Keratinocyte (primary cell): ENCODE measurements around the gene ETV1. TPM values are rescaled to one million over a fixed set of nuclear protein-coding genes. Genes with fewer than 3 reads are reported as not detected.

Experiments
- DNase-seq: peaks from one replicate; pipeline ENCODE4 v3.0.0-alpha.2; 2011; ENCODE audit warnings: low read depth, missing footprints, low spot score
- FAIRE-seq: peaks from 2 replicates; lab custom pipeline; 2011; peaks lifted over from hg19 to GRCh38; lab: Jason Lieb, UNC
- H2AFZ ChIP-seq: 2 replicates; pipeline ENCODE4 v1.6.0; 2012; ENCODE audit warnings: low read length, control low read depth, inconsistent platforms; ENCODE audit not compliant: control insufficient read depth
- H3K27ac ChIP-seq: 2 replicates; pipeline ENCODE4 v1.5.1; 2011; ENCODE audit warnings: low read length; ENCODE audit not compliant: control insufficient read depth, insufficient read depth
- H3K27me3 ChIP-seq: 3 replicates; pipeline ENCODE4 v1.6.0; 2011; ENCODE audit warnings: low read length; ENCODE audit not compliant: control insufficient read depth, insufficient read depth; ENCODE audit errors: extremely low read depth
- H3K36me3 ChIP-seq, 2 experiments: 2 replicates in 1 of 2; 3 replicates in 1 of 2; pipeline ENCODE4 v1.5.1; 2011; ENCODE audit warnings: low read length in 2 of 2, mild to moderate bottlenecking in 1 of 2; ENCODE audit not compliant: control insufficient read depth in 2 of 2, insufficient read depth in 2 of 2; ENCODE audit errors: extremely low read depth in 1 of 2
- H3K4me1 ChIP-seq: 3 replicates; pipeline ENCODE4 v1.5.1; 2011; ENCODE audit warnings: low read length; ENCODE audit not compliant: control insufficient read depth, insufficient read depth; ENCODE audit errors: extremely low read depth
- H3K4me2 ChIP-seq: 3 replicates; pipeline ENCODE4 v1.6.0; 2011; ENCODE audit warnings: low read depth, low read length; ENCODE audit not compliant: control insufficient read depth, insufficient read depth; ENCODE audit errors: extremely low read depth
- H3K4me3 ChIP-seq, 3 experiments: fragments of 200-600 bp in 1 of 3; sonication (generic) in 1 of 3; 2 replicates in 2 of 3; 3 replicates in 1 of 3; pipeline ENCODE4 v1.5.1; 2011 to 2016; ENCODE audit warnings: low read length in 3 of 3, mild to moderate bottlenecking in 3 of 3, control low read depth in 2 of 3, inconsistent platforms in 1 of 3, low read depth in 1 of 3, mixed read lengths in 1 of 3, mixed run types in 1 of 3, moderate library complexity in 1 of 3; ENCODE audit not compliant: control insufficient read depth in 2 of 3, insufficient read depth in 2 of 3; ENCODE audit errors: extremely low read depth in 1 of 3
- H3K79me2 ChIP-seq: 2 replicates; pipeline ENCODE4 v1.6.0; 2012; ENCODE audit warnings: low read length; ENCODE audit not compliant: control insufficient read depth, insufficient read depth
- H3K9ac ChIP-seq: 3 replicates; pipeline ENCODE4 v1.6.0; 2011; ENCODE audit warnings: low read length; ENCODE audit not compliant: control insufficient read depth, insufficient read depth; ENCODE audit errors: extremely low read depth
- H3K9me1 ChIP-seq: 3 replicates; pipeline ENCODE4 v1.6.0; 2011; ENCODE audit warnings: low read length; ENCODE audit not compliant: control insufficient read depth, insufficient read depth; ENCODE audit errors: extremely low read depth
- H3K9me3 ChIP-seq: 2 replicates; pipeline ENCODE4 v1.5.1; 2012; ENCODE audit warnings: low read depth, low read length; ENCODE audit not compliant: control insufficient read depth
- H4K20me1 ChIP-seq: 3 replicates; pipeline ENCODE4 v1.6.0; 2011; ENCODE audit warnings: low read length; ENCODE audit not compliant: control insufficient read depth, insufficient read depth; ENCODE audit errors: extremely low read depth
- EZH2 ChIP-seq: IDR thresholded peaks from one replicate; pipeline ENCODE4 v1.6.1; 2012; ENCODE audit warnings: inconsistent platforms, mild to moderate bottlenecking, low read length, moderate library complexity
- dilution Hi-C: fragments of 300-500 bp; cut with MboI; formaldehyde crosslinking; loops from one replicate; pipeline ENCODE4 v1.7.0; 2020; ENCODE audit warnings: low sequenced_read_pairs; ENCODE audit not compliant: extremely low pct_ligation_motif_present
- polyA plus RNA-seq, 5 experiments: library from polyadenylated mRNA; depleted of rRNA in 3 of 5; stranded (reverse) in 3 of 5; stranded (forward) in 1 of 5; unstranded in 1 of 5; fragments of >200 nt; gene quantifications; 1 replicate in 1 of 5; 2 replicates in 3 of 5; 3 replicates in 1 of 5; pipeline versions ENCODE4 v1.2.1 to v1.2.3, GENCODE V29; 2011 to 2012; ENCODE audit warnings: missing spikeins in 2 of 5, low read depth in 1 of 5, low replicate concordance in 1 of 5
- TF ChIP-seq, protein P1 (sequence below), 3 experiments: IDR thresholded peaks in 1 of 3; conservative IDR thresholded peaks in 1 of 3; optimal IDR thresholded peaks in 1 of 3; 2 replicates in 2 of 3; 3 replicates in 1 of 3; pipeline versions ENCODE3 to v1.5.1; 2011; ENCODE audit warnings: low read length in 3 of 3, mild to moderate bottlenecking in 3 of 3, moderate library complexity in 2 of 3, control low read depth in 1 of 3, inconsistent platforms in 1 of 3; ENCODE audit not compliant: insufficient read depth in 2 of 3; ENCODE audit errors: extremely low read depth in 1 of 3

ETV1 gene
- polyA plus RNA-seq, 1 donor (not counting 4 experiments of a cell fraction or from before 2014, with no cell fraction given): 5.0 TPM

DNA sequence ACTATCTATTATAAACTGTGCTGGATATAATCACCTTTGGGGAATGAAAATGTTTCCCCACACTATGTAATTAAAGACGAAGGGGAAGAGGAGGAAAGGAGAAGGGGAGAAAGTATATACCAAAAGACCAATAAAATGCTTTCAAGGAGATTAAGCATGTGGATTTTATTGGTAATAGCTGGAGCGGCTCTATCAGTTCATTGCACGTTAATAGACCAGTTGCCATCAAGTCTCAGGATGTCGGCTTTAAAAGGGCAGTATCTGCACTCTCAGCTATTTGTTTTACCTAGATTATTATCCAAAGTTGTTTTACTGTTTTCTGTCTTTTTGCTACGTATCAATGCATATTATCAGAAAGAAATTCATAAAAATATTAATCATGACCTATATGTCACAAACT, 9.0 kb downstream of the ETV1 start:
- Histone ChIP-seq H3K36me3 (no peaks in the 10 kb centered on the region), H3K4me2 (no peak overlapping the region), H3K27me3 (no peaks in the 10 kb centered on the region), H3K9me3 (no peaks in the 10 kb centered on the region), H3K9me1 (no peaks in the 10 kb centered on the region), H3K79me2 (no peaks in the 10 kb centered on the region), H3K27ac (no peak overlapping the region), H2AFZ (no peak overlapping the region), H3K4me3 (no peak overlapping the region), H3K4me1 (peaks cover 14% of the 10 kb centered on the region), H4K20me1 (no peaks in the 10 kb centered on the region), H3K9ac (no peak overlapping the region)
- dilution Hi-C loops: no loop called here
- no peak for TF ChIP-seq EZH2
- TF ChIP-seq, protein P1, sequence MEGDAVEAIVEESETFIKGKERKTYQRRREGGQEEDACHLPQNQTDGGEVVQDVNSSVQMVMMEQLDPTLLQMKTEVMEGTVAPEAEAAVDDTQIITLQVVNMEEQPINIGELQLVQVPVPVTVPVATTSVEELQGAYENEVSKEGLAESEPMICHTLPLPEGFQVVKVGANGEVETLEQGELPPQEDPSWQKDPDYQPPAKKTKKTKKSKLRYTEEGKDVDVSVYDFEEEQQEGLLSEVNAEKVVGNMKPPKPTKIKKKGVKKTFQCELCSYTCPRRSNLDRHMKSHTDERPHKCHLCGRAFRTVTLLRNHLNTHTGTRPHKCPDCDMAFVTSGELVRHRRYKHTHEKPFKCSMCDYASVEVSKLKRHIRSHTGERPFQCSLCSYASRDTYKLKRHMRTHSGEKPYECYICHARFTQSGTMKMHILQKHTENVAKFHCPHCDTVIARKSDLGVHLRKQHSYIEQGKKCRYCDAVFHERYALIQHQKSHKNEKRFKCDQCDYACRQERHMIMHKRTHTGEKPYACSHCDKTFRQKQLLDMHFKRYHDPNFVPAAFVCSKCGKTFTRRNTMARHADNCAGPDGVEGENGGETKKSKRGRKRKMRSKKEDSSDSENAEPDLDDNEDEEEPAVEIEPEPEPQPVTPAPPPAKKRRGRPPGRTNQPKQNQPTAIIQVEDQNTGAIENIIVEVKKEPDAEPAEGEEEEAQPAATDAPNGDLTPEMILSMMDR (optimal IDR thresholded peaks at IDR 0.05 in 1 of 3, IDR thresholded peaks at IDR 0.05 in 1 of 3, conservative IDR thresholded peaks at IDR 0.05 in 1 of 3; ENCODE audit: extremely low read depth in 1 of 3, insufficient read depth in 2 of 3, low read length in 3 of 3): no peak
- FAIRE-seq (no peak), DNase-seq (no peak)

DNA sequence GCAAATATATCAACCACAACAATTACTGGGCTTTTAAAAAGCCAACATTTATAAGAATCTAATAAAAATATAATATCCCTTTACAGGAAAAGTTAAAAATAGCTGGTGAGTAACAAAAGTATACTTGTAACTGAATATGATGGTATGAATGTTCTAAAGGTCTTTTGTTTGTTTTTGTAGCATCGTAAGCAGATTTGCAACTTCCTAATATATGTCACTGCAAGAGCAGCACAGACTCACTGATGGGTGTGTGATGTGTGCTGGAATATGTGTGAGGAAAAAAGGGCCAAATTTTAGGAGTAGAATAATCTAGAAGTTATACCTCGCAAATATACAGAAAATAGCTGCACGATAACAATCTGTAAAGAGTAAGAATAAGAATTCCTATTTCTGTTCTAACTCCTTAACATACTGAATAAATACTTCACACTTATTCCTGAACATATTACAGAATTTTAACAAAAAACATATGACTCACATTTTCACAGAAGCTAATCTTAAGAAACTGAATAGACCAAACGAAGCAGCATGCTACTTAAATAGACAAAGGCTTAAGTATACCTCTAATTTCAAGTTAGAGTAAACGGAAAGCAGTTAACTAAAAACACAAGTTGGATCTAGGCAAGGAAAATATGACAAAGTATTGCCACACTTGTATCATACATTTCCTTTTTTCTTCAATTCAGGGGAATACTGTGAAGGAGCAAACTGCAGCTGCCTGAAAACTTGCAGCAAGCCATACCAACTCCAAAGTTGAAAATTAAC, 9.6 kb downstream of the ETV1 start:
- Histone ChIP-seq H3K4me1 (peaks cover 14% of the 10 kb centered on the region), H3K36me3 (no peaks in the 10 kb centered on the region), H3K79me2 (no peaks in the 10 kb centered on the region), H4K20me1 (no peaks in the 10 kb centered on the region), H3K27ac (no peak overlapping the region), H3K9ac (no peak overlapping the region), H3K4me3 (no peak overlapping the region), H3K9me1 (no peaks in the 10 kb centered on the region), H3K27me3 (no peaks in the 10 kb centered on the region), H3K4me2 (no peak overlapping the region), H3K9me3 (no peaks in the 10 kb centered on the region), H2AFZ (no peak overlapping the region)
- FAIRE-seq (no peak), DNase-seq (no peak)
- dilution Hi-C loops: no loop called here
- TF ChIP-seq, protein P1 (optimal IDR thresholded peaks at IDR 0.05 in 1 of 3, IDR thresholded peaks at IDR 0.05 in 1 of 3, conservative IDR thresholded peaks at IDR 0.05 in 1 of 3; ENCODE audit: extremely low read depth in 1 of 3, insufficient read depth in 2 of 3, low read length in 3 of 3): no peak
- no peak for TF ChIP-seq EZH2
